ENCODE results near the gene INPPL1.
A peak's percentile ranks its signal among the peaks of the same experiment; 100 is the strongest.
"Not testable (repeated sequence)": the region's sequence is repeated elsewhere in the genome, so short reads cannot be mapped to it uniquely, and the experiment has no call there.

The INPPL1 gene, protein sequence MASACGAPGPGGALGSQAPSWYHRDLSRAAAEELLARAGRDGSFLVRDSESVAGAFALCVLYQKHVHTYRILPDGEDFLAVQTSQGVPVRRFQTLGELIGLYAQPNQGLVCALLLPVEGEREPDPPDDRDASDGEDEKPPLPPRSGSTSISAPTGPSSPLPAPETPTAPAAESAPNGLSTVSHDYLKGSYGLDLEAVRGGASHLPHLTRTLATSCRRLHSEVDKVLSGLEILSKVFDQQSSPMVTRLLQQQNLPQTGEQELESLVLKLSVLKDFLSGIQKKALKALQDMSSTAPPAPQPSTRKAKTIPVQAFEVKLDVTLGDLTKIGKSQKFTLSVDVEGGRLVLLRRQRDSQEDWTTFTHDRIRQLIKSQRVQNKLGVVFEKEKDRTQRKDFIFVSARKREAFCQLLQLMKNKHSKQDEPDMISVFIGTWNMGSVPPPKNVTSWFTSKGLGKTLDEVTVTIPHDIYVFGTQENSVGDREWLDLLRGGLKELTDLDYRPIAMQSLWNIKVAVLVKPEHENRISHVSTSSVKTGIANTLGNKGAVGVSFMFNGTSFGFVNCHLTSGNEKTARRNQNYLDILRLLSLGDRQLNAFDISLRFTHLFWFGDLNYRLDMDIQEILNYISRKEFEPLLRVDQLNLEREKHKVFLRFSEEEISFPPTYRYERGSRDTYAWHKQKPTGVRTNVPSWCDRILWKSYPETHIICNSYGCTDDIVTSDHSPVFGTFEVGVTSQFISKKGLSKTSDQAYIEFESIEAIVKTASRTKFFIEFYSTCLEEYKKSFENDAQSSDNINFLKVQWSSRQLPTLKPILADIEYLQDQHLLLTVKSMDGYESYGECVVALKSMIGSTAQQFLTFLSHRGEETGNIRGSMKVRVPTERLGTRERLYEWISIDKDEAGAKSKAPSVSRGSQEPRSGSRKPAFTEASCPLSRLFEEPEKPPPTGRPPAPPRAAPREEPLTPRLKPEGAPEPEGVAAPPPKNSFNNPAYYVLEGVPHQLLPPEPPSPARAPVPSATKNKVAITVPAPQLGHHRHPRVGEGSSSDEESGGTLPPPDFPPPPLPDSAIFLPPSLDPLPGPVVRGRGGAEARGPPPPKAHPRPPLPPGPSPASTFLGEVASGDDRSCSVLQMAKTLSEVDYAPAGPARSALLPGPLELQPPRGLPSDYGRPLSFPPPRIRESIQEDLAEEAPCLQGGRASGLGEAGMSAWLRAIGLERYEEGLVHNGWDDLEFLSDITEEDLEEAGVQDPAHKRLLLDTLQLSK

GRCh38 chr11:72224564-72225410 is at the start of gene INPPL1:
INPPL1 (plus strand) TSS chr11:72224767; CDS start chr11:72224985, 218 bp downstream.
- no peak for DNase-seq (ENCODE audit: low read depth)
- peak within 1 kb of the TSS; percentile 92 for H3K4me3 ChIP-seq (ENCODE audit: control insufficient read depth, low read depth, low read length)
- no peak for TF ChIP-seq CTCF (IDR thresholded peaks at IDR 0.05; ENCODE audit: control insufficient read depth, insufficient read depth, low read depth, low read length, missing control alignments)

DNA sequence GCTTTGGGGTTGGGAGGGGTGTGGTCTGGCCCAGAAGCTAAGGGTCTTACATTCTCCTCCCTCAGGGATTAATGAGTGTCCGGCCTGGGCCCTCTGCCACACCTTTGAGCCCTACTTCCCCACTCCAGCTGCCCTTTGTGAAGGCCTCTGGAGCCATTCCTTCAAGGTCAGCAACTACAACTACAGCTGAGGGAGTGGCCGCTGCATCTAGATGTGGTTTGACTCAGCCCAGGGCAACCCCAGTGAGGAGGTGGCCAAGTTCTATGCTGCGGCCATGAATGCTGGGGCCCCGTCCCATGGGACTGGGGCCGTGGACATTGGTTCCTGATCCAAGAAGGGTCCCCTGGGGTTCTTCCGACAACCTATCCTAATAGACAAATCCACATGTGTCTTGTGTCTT is 46.9 kb upstream of the INPPL1 start:
- no peak overlapping the region for H3K4me3 ChIP-seq (ENCODE audit: control insufficient read depth, low read depth, low read length)
- TF ChIP-seq CTCF (IDR thresholded peaks at IDR 0.05; ENCODE audit: control insufficient read depth, insufficient read depth, low read depth, low read length, missing control alignments): no peak
- DNase-seq (ENCODE audit: low read depth): no peak

DNA sequence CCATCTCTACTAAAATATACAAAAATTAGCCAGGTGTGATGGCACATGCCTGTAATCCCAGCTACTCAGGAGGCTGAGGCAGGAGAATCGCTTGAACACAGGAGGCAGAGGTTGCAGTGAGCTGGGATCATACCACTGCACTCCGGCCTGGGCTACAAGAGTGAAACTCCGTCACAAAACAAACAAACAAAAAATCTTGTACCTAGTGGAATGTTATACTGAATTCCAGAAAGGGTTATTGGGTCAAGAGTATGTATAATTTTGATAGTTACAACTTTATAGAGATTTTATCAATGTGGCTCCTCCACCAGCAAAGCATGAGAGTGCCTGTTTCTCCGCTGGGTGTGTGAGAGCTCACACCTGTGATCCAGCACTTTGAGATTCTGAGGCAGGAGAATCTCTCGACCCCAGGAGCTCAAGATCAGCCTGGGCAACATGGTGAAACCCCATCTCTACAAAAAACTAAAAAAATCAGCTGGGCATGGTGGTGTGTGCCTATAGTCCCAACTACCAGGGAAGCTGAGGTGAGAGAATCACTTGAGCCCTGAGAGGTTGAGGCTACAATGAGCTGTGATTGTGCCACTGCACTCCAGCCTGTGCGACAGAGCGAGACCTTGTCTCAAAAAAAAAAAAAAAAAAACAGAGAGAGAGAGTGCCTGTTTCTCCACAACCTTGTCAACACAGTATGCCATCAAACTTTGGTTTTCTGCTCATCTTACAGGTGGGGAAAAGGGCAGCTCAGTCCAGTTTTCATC is 45.3 kb upstream of the INPPL1 start:
- no peak for TF ChIP-seq CTCF (IDR thresholded peaks at IDR 0.05; ENCODE audit: control insufficient read depth, insufficient read depth, low read depth, low read length, missing control alignments)
- no peak overlapping the region for H3K4me3 ChIP-seq (ENCODE audit: control insufficient read depth, low read depth, low read length)
- DNase-seq (ENCODE audit: low read depth): no peak

GRCh38 chr11:72179804-72180396 is 44.7 kb upstream of the INPPL1 start:
- H3K4me3 ChIP-seq (ENCODE audit: control insufficient read depth, low read depth, low read length): no peak overlapping the region
- DNase-seq (ENCODE audit: low read depth): no peak
- no peak for TF ChIP-seq CTCF (IDR thresholded peaks at IDR 0.05; ENCODE audit: control insufficient read depth, insufficient read depth, low read depth, low read length, missing control alignments)

- H3K4me3 ChIP-seq (ENCODE audit: control insufficient read depth, low read depth, low read length); DNase-seq (ENCODE audit: low read depth): not testable (repeated sequence)
Observed at GRCh38 chr11:72180892-72181552, 43.5 kb upstream of the INPPL1 start.
